ENCODE data around the gene C1orf53.

DNA sequence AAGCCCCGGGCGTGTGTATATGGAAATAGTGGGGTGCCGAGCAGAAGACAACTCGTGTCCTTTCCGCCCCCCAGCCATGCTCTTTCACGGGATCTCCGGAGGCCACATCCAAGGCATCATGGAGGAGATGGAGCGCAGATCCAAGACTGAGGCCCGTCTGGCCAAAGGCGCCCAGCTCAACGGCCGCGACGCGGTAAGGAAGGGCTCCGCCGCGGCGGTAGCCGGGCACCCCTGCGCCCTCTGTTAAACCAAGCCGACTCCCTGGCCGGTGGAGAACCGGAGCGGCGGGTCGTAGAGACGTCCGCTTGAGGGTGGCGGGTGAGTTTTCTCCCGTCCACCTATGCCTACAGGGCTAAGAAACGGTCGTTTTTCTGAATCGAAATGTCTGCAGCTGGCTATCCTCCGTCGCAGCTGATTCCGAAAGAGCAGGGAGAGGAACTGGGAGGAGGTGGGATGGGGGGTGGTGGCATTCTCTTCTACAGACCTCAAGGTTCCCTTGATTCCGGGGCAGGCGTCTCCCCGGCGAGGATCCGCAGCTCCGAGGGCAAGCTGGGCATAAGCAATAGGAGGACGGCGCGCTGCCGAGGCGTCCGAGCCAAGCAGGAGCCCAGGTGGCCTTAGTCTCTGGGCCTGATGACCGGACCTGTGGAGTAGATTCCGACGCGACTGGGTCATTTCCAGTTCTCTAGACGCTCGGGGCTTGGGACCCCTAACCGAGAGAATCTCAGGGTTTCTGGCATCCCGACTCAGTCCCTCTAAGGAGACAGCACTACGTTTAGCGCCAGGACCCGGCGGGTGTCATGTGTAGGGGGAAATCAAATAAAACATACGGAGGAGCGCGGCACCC is 15.6 kb downstream of the C1orf53 start:
- TF ChIP-seq, protein P1, sequence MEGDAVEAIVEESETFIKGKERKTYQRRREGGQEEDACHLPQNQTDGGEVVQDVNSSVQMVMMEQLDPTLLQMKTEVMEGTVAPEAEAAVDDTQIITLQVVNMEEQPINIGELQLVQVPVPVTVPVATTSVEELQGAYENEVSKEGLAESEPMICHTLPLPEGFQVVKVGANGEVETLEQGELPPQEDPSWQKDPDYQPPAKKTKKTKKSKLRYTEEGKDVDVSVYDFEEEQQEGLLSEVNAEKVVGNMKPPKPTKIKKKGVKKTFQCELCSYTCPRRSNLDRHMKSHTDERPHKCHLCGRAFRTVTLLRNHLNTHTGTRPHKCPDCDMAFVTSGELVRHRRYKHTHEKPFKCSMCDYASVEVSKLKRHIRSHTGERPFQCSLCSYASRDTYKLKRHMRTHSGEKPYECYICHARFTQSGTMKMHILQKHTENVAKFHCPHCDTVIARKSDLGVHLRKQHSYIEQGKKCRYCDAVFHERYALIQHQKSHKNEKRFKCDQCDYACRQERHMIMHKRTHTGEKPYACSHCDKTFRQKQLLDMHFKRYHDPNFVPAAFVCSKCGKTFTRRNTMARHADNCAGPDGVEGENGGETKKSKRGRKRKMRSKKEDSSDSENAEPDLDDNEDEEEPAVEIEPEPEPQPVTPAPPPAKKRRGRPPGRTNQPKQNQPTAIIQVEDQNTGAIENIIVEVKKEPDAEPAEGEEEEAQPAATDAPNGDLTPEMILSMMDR (IDR thresholded peaks at IDR 0.05; ENCODE audit: low read length), result no peak
- peak; percentile 64 for TF ChIP-seq EZH2 (optimal IDR thresholded peaks at IDR 0.05; ENCODE audit: low read depth, low read length)

Data from MM.1S (cell line).